WTC11 (cell line): ENCODE results near the gene ANKRD28. TPM values are rescaled to one million over a fixed set of nuclear protein-coding genes. Genes with fewer than 3 reads are reported as not detected.

ENCODE experiments used
- ATAC-seq: fragments of 200-7000 bp; cut with Tn5 transposase; 2 replicates; pipeline ENCODE4 v1.10.0; 2021; ENCODE audit warnings: mild to moderate bottlenecking, moderate library complexity
- CTCF ChIA-PET: fragments of 300-600 bp; sonication (Branson Sonifier 250); formaldehyde crosslinking; loops from one replicate; lab custom pipeline; 2021; ENCODE audit warnings: antibody characterized with exemption; lab: Charles Lee
- POLR2A ChIA-PET: fragments of 350-600 bp; sonication (Branson Sonifier 250); formaldehyde crosslinking; loops from one replicate; lab custom pipeline; 2021; ENCODE audit warnings: antibody characterized with exemption; lab: Charles Lee
- DNase-seq: peaks from one replicate; pipeline ENCODE4 v3.0.0; 2021; ENCODE audit warnings: low spot score
- H3K27ac Mint-ChIP-seq: 2 replicates; pipeline ENCODE4 v1.8.0; 2021; ENCODE audit warnings: mixed read lengths
- H3K27me3 Mint-ChIP-seq: 2 replicates; pipeline ENCODE4 v1.8.0; 2021; ENCODE audit warnings: low read depth, mild to moderate bottlenecking, moderate library complexity, mixed read lengths
- H3K36me3 Mint-ChIP-seq: 2 replicates; pipeline ENCODE4 v1.8.0; 2021; ENCODE audit warnings: mixed read lengths
- H3K4me1 Mint-ChIP-seq: 2 replicates; pipeline ENCODE4 v1.8.0; 2022; ENCODE audit warnings: mixed read lengths
- H3K4me3 Mint-ChIP-seq: 2 replicates; pipeline ENCODE4 v1.8.0; 2021; ENCODE audit warnings: mild to moderate bottlenecking, moderate library complexity, mixed read lengths
- H3K9me3 Mint-ChIP-seq: 2 replicates; pipeline ENCODE4 v1.8.0; 2021; ENCODE audit warnings: mixed read lengths
- CREB1 ChIP-seq: sonication (generic); formaldehyde crosslinking; IDR thresholded peaks from 2 replicates; pipeline ENCODE4 v1.8.0; 2023; ENCODE audit warnings: mild to moderate bottlenecking, missing genetic modification reagents
- JUN ChIP-seq: sonication (generic); formaldehyde crosslinking; IDR thresholded peaks from 2 replicates; pipeline ENCODE4 v1.8.0; 2023; ENCODE audit warnings: mild to moderate bottlenecking, missing genetic modification reagents
- MXD4 ChIP-seq: fragments of 250-450 bp; sonication (Bioruptor Pico); IDR thresholded peaks from 2 replicates; pipeline ENCODE4 v1.8.0; 2021; ENCODE audit warnings: mild to moderate bottlenecking, moderate library complexity, borderline replicate concordance
- NR2C2 ChIP-seq: sonication (generic); formaldehyde crosslinking; IDR thresholded peaks from 2 replicates; pipeline ENCODE4 v1.8.0; 2022; ENCODE audit warnings: mild to moderate bottlenecking, missing genetic modification reagents
- OVOL2 ChIP-seq: fragments of 250-450 bp; sonication (Bioruptor Pico); IDR thresholded peaks from 2 replicates; pipeline ENCODE4 v1.9.0; 2021; ENCODE audit warnings: mild to moderate bottlenecking, borderline replicate concordance
- SMAD4 ChIP-seq: sonication (generic); formaldehyde crosslinking; IDR thresholded peaks from 2 replicates; pipeline ENCODE4 v1.8.0; 2022; ENCODE audit warnings: mild to moderate bottlenecking, missing genetic modification reagents
- TCF7 ChIP-seq: sonication (generic); formaldehyde crosslinking; IDR thresholded peaks from 2 replicates; pipeline ENCODE4 v1.8.0; 2022; ENCODE audit warnings: mild to moderate bottlenecking, low read depth, missing genetic modification reagents, moderate library complexity
- TP53 ChIP-seq: sonication (generic); formaldehyde crosslinking; IDR thresholded peaks from 2 replicates; pipeline ENCODE4 v1.8.1; 2023; ENCODE audit warnings: mild to moderate bottlenecking, missing genetic modification reagents
- ZNF317 ChIP-seq: sonication (generic); formaldehyde crosslinking; IDR thresholded peaks from 2 replicates; pipeline ENCODE4 v1.8.1; 2023; ENCODE audit warnings: low read depth, mild to moderate bottlenecking, moderate library complexity, missing genetic modification reagents, borderline replicate concordance
- ZNF423 ChIP-seq: fragments of 250-450 bp; sonication (Bioruptor Pico); IDR thresholded peaks from 2 replicates; pipeline ENCODE4 v2.1.2; 2022; ENCODE audit warnings: mild to moderate bottlenecking, moderate library complexity
- total RNA-seq: library from RNA; stranded (reverse); gene quantifications from 3 replicates; pipeline ENCODE4 v1.2.3, GENCODE V29; 2021
- TF ChIP-seq, protein P1 (sequence below): sonication (generic); formaldehyde crosslinking; IDR thresholded peaks from 2 replicates; pipeline ENCODE4 v1.8.0; 2022; ENCODE audit warnings: mild to moderate bottlenecking, missing genetic modification reagents
- TF ChIP-seq, protein P2 (sequence below): fragments of 250-450 bp; sonication (Bioruptor Pico); IDR thresholded peaks from 2 replicates; pipeline ENCODE4 v1.8.0; 2021; ENCODE audit warnings: mild to moderate bottlenecking
- TF ChIP-seq, protein P3 (sequence below): sonication (generic); formaldehyde crosslinking; IDR thresholded peaks from 2 replicates; pipeline ENCODE4 v1.8.1; 2023; ENCODE audit warnings: mild to moderate bottlenecking, missing genetic modification reagents, moderate library complexity
- TF ChIP-seq, protein P4 (sequence below): sonication (generic); formaldehyde crosslinking; IDR thresholded peaks from 2 replicates; pipeline ENCODE4 v1.8.1; 2023; ENCODE audit warnings: mild to moderate bottlenecking, missing genetic modification reagents
- TF ChIP-seq, protein P5 (sequence below): sonication (generic); formaldehyde crosslinking; IDR thresholded peaks from 2 replicates; pipeline ENCODE4 v1.8.1; 2023; ENCODE audit warnings: mild to moderate bottlenecking, moderate library complexity, missing genetic modification reagents
- TF ChIP-seq, protein P6 (sequence below): sonication (generic); formaldehyde crosslinking; IDR thresholded peaks from 2 replicates; pipeline ENCODE4 v1.8.0; 2022; ENCODE audit warnings: mild to moderate bottlenecking, missing genetic modification reagents
- TF ChIP-seq, protein P7 (sequence below): sonication (generic); formaldehyde crosslinking; IDR thresholded peaks from 2 replicates; pipeline ENCODE4 v1.8.0; 2022; ENCODE audit warnings: mild to moderate bottlenecking, missing genetic modification reagents
- TF ChIP-seq, protein P8 (sequence below): fragments of 200-600 bp; IDR thresholded peaks from 2 replicates; pipeline ENCODE4 v1.8.0; 2022; ENCODE audit warnings: antibody characterized with exemption
- TF ChIP-seq, protein P9 (sequence below): sonication (generic); formaldehyde crosslinking; IDR thresholded peaks from 2 replicates; pipeline ENCODE4 v1.8.0; 2023; ENCODE audit warnings: missing genetic modification reagents
- TF ChIP-seq, protein P10 (sequence below): sonication (generic); formaldehyde crosslinking; IDR thresholded peaks from 2 replicates; pipeline ENCODE4 v1.8.1; 2023; ENCODE audit warnings: mild to moderate bottlenecking, missing genetic modification reagents, moderate library complexity

The ANKRD28 gene
- total RNA-seq, 1 experiment from 2014 or later, result 51.6 TPM

DNA sequence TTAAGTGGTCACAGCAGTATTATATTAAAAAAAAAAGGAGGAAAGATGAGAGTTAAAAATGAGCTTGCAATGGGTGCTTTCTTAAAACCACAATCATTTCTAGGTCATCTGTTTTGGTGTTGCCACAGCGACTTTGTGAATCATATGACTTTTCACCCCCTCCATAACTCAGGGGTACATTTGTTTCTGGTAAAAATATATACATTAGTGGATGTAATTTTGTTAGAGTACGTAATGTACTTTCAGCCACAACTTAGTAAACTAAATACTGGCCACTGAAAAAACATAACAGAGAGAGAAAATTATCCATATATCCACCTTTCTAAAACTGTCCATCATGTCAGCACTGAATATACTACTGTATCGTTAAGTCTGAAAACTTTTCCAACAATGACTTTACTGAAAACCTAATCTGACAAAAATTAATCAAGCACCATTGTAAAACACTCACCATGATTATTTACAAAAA is 3.4 kb downstream of the ANKRD28 start:
- Mint-ChIP-seq H3K4me3 (no peak overlapping the region), H3K36me3 (peaks cover 9% of the 10 kb centered on the region), H3K4me1 (peaks cover 30% of the 10 kb centered on the region), H3K27ac (no peak overlapping the region), H3K27me3 (no peaks in the 10 kb centered on the region), H3K9me3 (peaks cover 4% of the 10 kb centered on the region; the same call in 1 of the 2 replicates)
- POLR2A ChIA-PET, result no interaction called here
- DNase-seq (no peak), ATAC-seq (no peak)
- CTCF ChIA-PET, result interaction anchor here (0.6 kb wide), 1 partner anchor 183 kb away, joined by 4 read pairs; no protein-coding TSS in a partner anchor
- no peak for TF ChIP-seq ZNF317 (CRISPR knock-in tag)
- TF ChIP-seq, protein P1, sequence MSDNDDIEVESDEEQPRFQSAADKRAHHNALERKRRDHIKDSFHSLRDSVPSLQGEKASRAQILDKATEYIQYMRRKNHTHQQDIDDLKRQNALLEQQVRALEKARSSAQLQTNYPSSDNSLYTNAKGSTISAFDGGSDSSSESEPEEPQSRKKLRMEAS (CRISPR knock-in tag), result no peak
- no peak for TF ChIP-seq CREB1 (CRISPR knock-in tag)
- TF ChIP-seq, protein P2, sequence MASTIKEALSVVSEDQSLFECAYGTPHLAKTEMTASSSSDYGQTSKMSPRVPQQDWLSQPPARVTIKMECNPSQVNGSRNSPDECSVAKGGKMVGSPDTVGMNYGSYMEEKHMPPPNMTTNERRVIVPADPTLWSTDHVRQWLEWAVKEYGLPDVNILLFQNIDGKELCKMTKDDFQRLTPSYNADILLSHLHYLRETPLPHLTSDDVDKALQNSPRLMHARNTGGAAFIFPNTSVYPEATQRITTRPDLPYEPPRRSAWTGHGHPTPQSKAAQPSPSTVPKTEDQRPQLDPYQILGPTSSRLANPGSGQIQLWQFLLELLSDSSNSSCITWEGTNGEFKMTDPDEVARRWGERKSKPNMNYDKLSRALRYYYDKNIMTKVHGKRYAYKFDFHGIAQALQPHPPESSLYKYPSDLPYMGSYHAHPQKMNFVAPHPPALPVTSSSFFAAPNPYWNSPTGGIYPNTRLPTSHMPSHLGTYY (CRISPR knock-in tag), result no peak
- TF ChIP-seq, protein P3, sequence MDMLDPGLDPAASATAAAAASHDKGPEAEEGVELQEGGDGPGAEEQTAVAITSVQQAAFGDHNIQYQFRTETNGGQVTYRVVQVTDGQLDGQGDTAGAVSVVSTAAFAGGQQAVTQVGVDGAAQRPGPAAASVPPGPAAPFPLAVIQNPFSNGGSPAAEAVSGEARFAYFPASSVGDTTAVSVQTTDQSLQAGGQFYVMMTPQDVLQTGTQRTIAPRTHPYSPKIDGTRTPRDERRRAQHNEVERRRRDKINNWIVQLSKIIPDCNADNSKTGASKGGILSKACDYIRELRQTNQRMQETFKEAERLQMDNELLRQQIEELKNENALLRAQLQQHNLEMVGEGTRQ (CRISPR knock-in tag), result no peak
- no peak for TF ChIP-seq JUN (CRISPR knock-in tag)
- TF ChIP-seq, protein P4, sequence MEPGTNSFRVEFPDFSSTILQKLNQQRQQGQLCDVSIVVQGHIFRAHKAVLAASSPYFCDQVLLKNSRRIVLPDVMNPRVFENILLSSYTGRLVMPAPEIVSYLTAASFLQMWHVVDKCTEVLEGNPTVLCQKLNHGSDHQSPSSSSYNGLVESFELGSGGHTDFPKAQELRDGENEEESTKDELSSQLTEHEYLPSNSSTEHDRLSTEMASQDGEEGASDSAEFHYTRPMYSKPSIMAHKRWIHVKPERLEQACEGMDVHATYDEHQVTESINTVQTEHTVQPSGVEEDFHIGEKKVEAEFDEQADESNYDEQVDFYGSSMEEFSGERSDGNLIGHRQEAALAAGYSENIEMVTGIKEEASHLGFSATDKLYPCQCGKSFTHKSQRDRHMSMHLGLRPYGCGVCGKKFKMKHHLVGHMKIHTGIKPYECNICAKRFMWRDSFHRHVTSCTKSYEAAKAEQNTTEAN (CRISPR knock-in tag), result no peak
- TF ChIP-seq, protein P5, sequence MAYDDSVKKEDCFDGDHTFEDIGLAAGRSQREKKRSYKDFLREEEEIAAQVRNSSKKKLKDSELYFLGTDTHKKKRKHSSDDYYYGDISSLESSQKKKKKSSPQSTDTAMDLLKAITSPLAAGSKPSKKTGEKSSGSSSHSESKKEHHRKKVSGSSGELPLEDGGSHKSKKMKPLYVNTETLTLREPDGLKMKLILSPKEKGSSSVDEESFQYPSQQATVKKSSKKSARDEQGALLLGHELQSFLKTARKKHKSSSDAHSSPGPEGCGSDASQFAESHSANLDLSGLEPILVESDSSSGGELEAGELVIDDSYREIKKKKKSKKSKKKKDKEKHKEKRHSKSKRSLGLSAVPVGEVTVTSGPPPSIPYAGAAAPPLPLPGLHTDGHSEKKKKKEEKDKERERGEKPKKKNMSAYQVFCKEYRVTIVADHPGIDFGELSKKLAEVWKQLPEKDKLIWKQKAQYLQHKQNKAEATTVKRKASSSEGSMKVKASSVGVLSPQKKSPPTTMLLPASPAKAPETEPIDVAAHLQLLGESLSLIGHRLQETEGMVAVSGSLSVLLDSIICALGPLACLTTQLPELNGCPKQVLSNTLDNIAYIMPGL (CRISPR knock-in tag), result no peak
- TF ChIP-seq, protein P6, sequence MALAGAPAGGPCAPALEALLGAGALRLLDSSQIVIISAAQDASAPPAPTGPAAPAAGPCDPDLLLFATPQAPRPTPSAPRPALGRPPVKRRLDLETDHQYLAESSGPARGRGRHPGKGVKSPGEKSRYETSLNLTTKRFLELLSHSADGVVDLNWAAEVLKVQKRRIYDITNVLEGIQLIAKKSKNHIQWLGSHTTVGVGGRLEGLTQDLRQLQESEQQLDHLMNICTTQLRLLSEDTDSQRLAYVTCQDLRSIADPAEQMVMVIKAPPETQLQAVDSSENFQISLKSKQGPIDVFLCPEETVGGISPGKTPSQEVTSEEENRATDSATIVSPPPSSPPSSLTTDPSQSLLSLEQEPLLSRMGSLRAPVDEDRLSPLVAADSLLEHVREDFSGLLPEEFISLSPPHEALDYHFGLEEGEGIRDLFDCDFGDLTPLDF (CRISPR knock-in tag), result no peak
- TF ChIP-seq, protein P7, sequence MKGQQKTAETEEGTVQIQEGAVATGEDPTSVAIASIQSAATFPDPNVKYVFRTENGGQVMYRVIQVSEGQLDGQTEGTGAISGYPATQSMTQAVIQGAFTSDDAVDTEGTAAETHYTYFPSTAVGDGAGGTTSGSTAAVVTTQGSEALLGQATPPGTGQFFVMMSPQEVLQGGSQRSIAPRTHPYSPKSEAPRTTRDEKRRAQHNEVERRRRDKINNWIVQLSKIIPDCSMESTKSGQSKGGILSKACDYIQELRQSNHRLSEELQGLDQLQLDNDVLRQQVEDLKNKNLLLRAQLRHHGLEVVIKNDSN (CRISPR knock-in tag), result no peak
- TF ChIP-seq, protein P8, sequence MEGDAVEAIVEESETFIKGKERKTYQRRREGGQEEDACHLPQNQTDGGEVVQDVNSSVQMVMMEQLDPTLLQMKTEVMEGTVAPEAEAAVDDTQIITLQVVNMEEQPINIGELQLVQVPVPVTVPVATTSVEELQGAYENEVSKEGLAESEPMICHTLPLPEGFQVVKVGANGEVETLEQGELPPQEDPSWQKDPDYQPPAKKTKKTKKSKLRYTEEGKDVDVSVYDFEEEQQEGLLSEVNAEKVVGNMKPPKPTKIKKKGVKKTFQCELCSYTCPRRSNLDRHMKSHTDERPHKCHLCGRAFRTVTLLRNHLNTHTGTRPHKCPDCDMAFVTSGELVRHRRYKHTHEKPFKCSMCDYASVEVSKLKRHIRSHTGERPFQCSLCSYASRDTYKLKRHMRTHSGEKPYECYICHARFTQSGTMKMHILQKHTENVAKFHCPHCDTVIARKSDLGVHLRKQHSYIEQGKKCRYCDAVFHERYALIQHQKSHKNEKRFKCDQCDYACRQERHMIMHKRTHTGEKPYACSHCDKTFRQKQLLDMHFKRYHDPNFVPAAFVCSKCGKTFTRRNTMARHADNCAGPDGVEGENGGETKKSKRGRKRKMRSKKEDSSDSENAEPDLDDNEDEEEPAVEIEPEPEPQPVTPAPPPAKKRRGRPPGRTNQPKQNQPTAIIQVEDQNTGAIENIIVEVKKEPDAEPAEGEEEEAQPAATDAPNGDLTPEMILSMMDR, result no peak
- no peak for TF ChIP-seq MXD4 (CRISPR knock-in tag)
- no peak for TF ChIP-seq TP53 (CRISPR knock-in tag)
- TF ChIP-seq TCF7, result no peak

DNA sequence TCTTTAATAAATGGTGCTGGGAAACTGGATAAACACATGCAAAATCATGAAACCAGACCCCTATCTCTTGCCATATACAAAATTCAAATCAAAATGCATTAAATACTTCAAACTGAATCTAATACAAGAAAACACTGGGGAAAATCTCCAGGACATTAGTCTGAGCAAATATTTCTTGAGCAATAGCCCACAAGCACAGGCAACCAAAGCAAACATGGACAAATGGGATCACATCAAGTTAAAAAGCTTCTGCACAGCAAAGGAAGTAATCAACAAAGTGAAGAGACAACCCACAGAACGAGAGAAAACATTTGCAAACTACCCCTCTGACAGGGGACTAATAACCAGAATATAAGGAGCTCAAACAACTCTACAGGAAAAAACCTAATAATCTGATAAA is 6.3 kb downstream of the ANKRD28 start:
- Mint-ChIP-seq H3K4me1 (peaks cover 6% of the 10 kb centered on the region), H3K4me3 (no peak overlapping the region), H3K27me3 (no peaks in the 10 kb centered on the region), H3K27ac (no peak overlapping the region), H3K9me3 (peaks cover 4% of the 10 kb centered on the region; the same call in 1 of the 2 replicates), H3K36me3 (peaks cover 9% of the 10 kb centered on the region)
- no peak for TF ChIP-seq OVOL2 (CRISPR knock-in tag)
- TF ChIP-seq SMAD4 (CRISPR knock-in tag), result no peak
- TF ChIP-seq, protein P2 (CRISPR knock-in tag), result no peak
- TF ChIP-seq, protein P9, sequence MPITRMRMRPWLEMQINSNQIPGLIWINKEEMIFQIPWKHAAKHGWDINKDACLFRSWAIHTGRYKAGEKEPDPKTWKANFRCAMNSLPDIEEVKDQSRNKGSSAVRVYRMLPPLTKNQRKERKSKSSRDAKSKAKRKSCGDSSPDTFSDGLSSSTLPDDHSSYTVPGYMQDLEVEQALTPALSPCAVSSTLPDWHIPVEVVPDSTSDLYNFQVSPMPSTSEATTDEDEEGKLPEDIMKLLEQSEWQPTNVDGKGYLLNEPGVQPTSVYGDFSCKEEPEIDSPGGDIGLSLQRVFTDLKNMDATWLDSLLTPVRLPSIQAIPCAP (CRISPR knock-in tag), result no peak
- no peak for TF ChIP-seq NR2C2 (CRISPR knock-in tag)
- TF ChIP-seq ZNF423 (CRISPR knock-in tag), result no peak
- TF ChIP-seq, protein P10, sequence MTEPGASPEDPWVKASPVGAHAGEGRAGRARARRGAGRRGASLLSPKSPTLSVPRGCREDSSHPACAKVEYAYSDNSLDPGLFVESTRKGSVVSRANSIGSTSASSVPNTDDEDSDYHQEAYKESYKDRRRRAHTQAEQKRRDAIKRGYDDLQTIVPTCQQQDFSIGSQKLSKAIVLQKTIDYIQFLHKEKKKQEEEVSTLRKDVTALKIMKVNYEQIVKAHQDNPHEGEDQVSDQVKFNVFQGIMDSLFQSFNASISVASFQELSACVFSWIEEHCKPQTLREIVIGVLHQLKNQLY, result no peak
- no peak for ATAC-seq
- no peak for DNase-seq
- POLR2A ChIA-PET, result no interaction called here
- CTCF ChIA-PET, result no interaction called here
